ENCODE measurements around the gene KCNH6.

DNA sequence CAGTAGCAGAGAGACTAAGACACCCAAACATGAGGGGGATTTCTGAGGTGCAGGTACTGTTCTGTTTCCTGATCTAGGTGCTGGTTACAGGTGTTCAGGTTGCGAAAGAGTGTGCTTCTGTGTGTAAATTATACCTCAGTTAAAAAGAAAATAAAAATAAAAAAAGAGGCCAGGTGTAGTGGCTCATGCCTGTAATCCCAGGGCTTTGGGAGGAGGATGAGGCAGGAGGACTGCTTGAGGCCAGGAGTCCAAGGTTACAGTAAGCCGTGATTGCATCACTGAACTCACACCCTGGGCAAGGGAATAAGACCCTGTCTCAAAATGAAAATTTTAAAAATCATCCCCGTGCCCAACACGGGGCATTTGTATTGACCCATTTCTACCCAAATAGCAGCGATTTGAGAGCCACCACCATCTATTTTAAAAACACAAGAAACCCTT, 23.9 kb downstream of the KCNH6 start:
- no peak for TF ChIP-seq POLR2A (IDR thresholded peaks at IDR 0.05)
- TF ChIP-seq, protein P1, sequence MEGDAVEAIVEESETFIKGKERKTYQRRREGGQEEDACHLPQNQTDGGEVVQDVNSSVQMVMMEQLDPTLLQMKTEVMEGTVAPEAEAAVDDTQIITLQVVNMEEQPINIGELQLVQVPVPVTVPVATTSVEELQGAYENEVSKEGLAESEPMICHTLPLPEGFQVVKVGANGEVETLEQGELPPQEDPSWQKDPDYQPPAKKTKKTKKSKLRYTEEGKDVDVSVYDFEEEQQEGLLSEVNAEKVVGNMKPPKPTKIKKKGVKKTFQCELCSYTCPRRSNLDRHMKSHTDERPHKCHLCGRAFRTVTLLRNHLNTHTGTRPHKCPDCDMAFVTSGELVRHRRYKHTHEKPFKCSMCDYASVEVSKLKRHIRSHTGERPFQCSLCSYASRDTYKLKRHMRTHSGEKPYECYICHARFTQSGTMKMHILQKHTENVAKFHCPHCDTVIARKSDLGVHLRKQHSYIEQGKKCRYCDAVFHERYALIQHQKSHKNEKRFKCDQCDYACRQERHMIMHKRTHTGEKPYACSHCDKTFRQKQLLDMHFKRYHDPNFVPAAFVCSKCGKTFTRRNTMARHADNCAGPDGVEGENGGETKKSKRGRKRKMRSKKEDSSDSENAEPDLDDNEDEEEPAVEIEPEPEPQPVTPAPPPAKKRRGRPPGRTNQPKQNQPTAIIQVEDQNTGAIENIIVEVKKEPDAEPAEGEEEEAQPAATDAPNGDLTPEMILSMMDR (IDR thresholded peaks at IDR 0.05): no peak
- no peak for TF ChIP-seq EP300 (IDR thresholded peaks at IDR 0.05)
